ENCODE data around the gene AKNAD1.

- TF ChIP-seq RARB (CRISPR knock-in tag; IDR thresholded peaks at IDR 0.05) (no peak), ARNTL (CRISPR knock-in tag; IDR thresholded peaks at IDR 0.05; ENCODE audit: borderline replicate concordance, low read depth) (no peak), PATZ1 (CRISPR knock-in tag; IDR thresholded peaks at IDR 0.05; ENCODE audit: borderline replicate concordance) (no peak), ZFP3 (CRISPR knock-in tag; IDR thresholded peaks at IDR 0.05) (no peak)
These were observed 7.1 kb upstream of the AKNAD1 start for GRCh38 chr1:108863984-108864383.
